Measurements from ENCODE around the gene PRODH2. TPM values are rescaled to one million over a fixed set of nuclear protein-coding genes. Genes with fewer than 3 reads are reported as not detected.

The PRODH2 gene
- not detected for total RNA-seq

- Histone ChIP-seq H3K36me3 (no peaks in the 10 kb centered on the region), H3K27me3 (peaks cover 31% of the 10 kb centered on the region), H3K4me3 (no peak within 1 kb of the TSS), H3K27ac (no peak within 1 kb of the TSS), H3K4me1 (no peaks in the 10 kb centered on the region), H3K9me3 (no peaks in the 10 kb centered on the region)
- no peak for DNase-seq (ENCODE audit: low spot score in 2 of 2)
- TF ChIP-seq EP300 (IDR thresholded peaks at IDR 0.05) (no peak), CTCF (IDR thresholded peaks at IDR 0.05) (no peak), POLR2AphosphoS5 (IDR thresholded peaks at IDR 0.05) (no peak), POLR2A (IDR thresholded peaks at IDR 0.05) (no peak)
- WGBS: 71% methylated on average over 7 of the region's 26 CpGs
Observed at GRCh38 chr19:35812220-35813042, at the start of gene PRODH2. Gene PRODH2, minus strand, starts transcription at chr19:35812845. Its CDS starts 40 bp downstream, at chr19:35812805.

GRCh38 chr19:35861640-35862160, 49.1 kb upstream of the PRODH2 start:
- Histone ChIP-seq H3K4me3 (no peak overlapping the region), H3K36me3 (no peaks in the 10 kb centered on the region), H3K27me3 (peaks cover 71% of the 10 kb centered on the region), H3K9me3 (no peaks in the 10 kb centered on the region), H3K27ac (no peak overlapping the region), H3K4me1 (peaks cover 6% of the 10 kb centered on the region)
- DNase-seq (ENCODE audit: low spot score in 2 of 2): no peak
- whole genome bisulfite sequencing: 39% methylated on average over 13 of the region's 19 CpGs
- TF ChIP-seq CTCF (IDR thresholded peaks at IDR 0.05) (no peak), POLR2AphosphoS5 (IDR thresholded peaks at IDR 0.05) (no peak), POLR2A (IDR thresholded peaks at IDR 0.05) (no peak), EP300 (IDR thresholded peaks at IDR 0.05) (no peak)

GRCh38 chr19:35860818-35861639, 48.4 kb upstream of the PRODH2 start:
- Histone ChIP-seq H3K9me3 (no peaks in the 10 kb centered on the region), H3K27ac (no peak overlapping the region), H3K4me3 (no peak overlapping the region), H3K4me1 (peaks cover 13% of the 10 kb centered on the region), H3K36me3 (no peaks in the 10 kb centered on the region), H3K27me3 (peaks cover 71% of the 10 kb centered on the region)
- WGBS: 26% methylated on average over 36 of the region's 55 CpGs
- no peak for DNase-seq (ENCODE audit: low spot score in 2 of 2)
- TF ChIP-seq POLR2A (IDR thresholded peaks at IDR 0.05): no peak
- TF ChIP-seq CTCF (IDR thresholded peaks at IDR 0.05): no peak
- TF ChIP-seq POLR2AphosphoS5 (IDR thresholded peaks at IDR 0.05): no peak
- no peak for TF ChIP-seq EP300 (IDR thresholded peaks at IDR 0.05)

- TF ChIP-seq POLR2A (IDR thresholded peaks at IDR 0.05): no peak
- TF ChIP-seq EP300 (IDR thresholded peaks at IDR 0.05): no peak
- no peak for TF ChIP-seq POLR2AphosphoS5 (IDR thresholded peaks at IDR 0.05)
- no peak for TF ChIP-seq CTCF (IDR thresholded peaks at IDR 0.05)
- H3K4me1 ChIP-seq: peaks cover 17% of the 10 kb centered on the region
- WGBS: 20% methylated on average over 2 of the region's 24 CpGs
- no peak overlapping the region for H3K4me3 ChIP-seq
- H3K27ac ChIP-seq: no peak overlapping the region
- DNase-seq (ENCODE audit: low spot score in 2 of 2): no peak
- peaks cover 76% of the 10 kb centered on the region for H3K27me3 ChIP-seq
- H3K9me3 ChIP-seq: no peaks in the 10 kb centered on the region
- H3K36me3 ChIP-seq: no peaks in the 10 kb centered on the region
Observed at GRCh38 chr19:35860436-35860817, 47.8 kb upstream of the PRODH2 start.

GRCh38 chr19:35859414-35859813, 46.8 kb upstream of the PRODH2 start:
- Histone ChIP-seq H3K36me3 (no peaks in the 10 kb centered on the region), H3K4me1 (peaks cover 17% of the 10 kb centered on the region), H3K27me3 (peaks cover 83% of the 10 kb centered on the region), H3K9me3 (no peaks in the 10 kb centered on the region), H3K4me3 (no peak overlapping the region), H3K27ac (no peak overlapping the region)
- WGBS: 78% methylated on average over 4 of the region's 4 CpGs
- TF ChIP-seq EP300 (IDR thresholded peaks at IDR 0.05): no peak
- TF ChIP-seq POLR2A (IDR thresholded peaks at IDR 0.05): no peak
- TF ChIP-seq POLR2AphosphoS5 (IDR thresholded peaks at IDR 0.05): no peak
- no peak for TF ChIP-seq CTCF (IDR thresholded peaks at IDR 0.05)
- no peak for DNase-seq (ENCODE audit: low spot score in 2 of 2)

Measured in suprapubic skin (tissue), 4 donors.